ENCODE measurements around the gene CAP2.

DNA sequence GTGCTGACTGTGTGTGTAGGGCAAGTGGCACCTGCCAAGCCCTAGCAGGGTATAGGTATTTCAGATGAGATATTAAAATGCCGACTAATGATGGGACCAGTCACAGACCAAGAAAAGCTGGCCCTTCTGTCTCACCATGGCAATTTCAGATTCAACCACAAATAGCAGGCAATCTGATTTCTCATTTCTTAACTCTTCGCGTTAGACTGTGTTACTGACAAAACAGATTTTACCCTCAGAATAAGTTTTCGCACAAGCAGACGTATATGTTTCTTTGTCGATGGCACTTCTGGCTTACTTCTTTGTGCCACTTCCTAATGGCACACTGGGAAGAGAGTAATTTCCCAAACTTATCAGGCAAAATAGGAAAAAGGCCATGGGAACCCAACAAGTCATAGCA, 58.7 kb downstream of the CAP2 start:
- TF ChIP-seq, protein P1, sequence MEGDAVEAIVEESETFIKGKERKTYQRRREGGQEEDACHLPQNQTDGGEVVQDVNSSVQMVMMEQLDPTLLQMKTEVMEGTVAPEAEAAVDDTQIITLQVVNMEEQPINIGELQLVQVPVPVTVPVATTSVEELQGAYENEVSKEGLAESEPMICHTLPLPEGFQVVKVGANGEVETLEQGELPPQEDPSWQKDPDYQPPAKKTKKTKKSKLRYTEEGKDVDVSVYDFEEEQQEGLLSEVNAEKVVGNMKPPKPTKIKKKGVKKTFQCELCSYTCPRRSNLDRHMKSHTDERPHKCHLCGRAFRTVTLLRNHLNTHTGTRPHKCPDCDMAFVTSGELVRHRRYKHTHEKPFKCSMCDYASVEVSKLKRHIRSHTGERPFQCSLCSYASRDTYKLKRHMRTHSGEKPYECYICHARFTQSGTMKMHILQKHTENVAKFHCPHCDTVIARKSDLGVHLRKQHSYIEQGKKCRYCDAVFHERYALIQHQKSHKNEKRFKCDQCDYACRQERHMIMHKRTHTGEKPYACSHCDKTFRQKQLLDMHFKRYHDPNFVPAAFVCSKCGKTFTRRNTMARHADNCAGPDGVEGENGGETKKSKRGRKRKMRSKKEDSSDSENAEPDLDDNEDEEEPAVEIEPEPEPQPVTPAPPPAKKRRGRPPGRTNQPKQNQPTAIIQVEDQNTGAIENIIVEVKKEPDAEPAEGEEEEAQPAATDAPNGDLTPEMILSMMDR (IDR thresholded peaks at IDR 0.05): no peak
- TF ChIP-seq EP300 (IDR thresholded peaks at IDR 0.05) (no peak), POLR2A (IDR thresholded peaks at IDR 0.05) (no peak)
